Articular chondrocyte of knee joint (primary cell): ENCODE results near the gene COL11A2. TPM values are rescaled to one million over a fixed set of nuclear protein-coding genes. Genes with fewer than 3 reads are reported as not detected.
A peak's percentile ranks its signal among the peaks of the same experiment; 100 is the strongest.

Experiments
- small RNA-seq: library from RNA; depleted of rRNA; stranded (forward); fragments of <200 nt; gene quantifications from one replicate; pipeline ENCODE3, GENCODE V24; 2012
- total RNA-seq: library from RNA; depleted of rRNA; stranded (reverse); fragments of >200 nt; gene quantifications from 2 replicates; pipeline ENCODE4 v1.2.3, GENCODE V29; 2012

COL11A2 gene
- total RNA-seq = 0.26 and 0.65 TPM in 2 replicates

GRCh38 chr6:33192105-33192646, at the start of gene COL11A2:
Gene COL11A2, minus strand, starts transcription at chr6:33192467. Its CDS starts 227 bp downstream, at chr6:33192240.

GRCh38 chr6:33208091-33208967, 16.1 kb upstream of the COL11A2 start, which contains the start of gene RING1:
Gene RING1, plus strand, starts transcription at chr6:33208500. Its CDS starts 323 bp downstream, at chr6:33208823.

GRCh38 chr6:33204415-33205190, 12.3 kb upstream of the COL11A2 start, which contains the start of gene HSD17B8:
Gene HSD17B8, plus strand, starts transcription at chr6:33204655. Its CDS starts 14 bp downstream, at chr6:33204669.

GRCh38 chr6:33200219-33201146, 8.2 kb upstream of the COL11A2 start, which contains the start of the genes RXRB and SLC39A7:
Gene RXRB, minus strand, starts transcription at chr6:33200665. Its CDS starts 189 bp downstream, at chr6:33200476.
Gene SLC39A7, plus strand, starts transcription at chr6:33200867. Its CDS starts 379 bp downstream, at chr6:33201246.

Small RNA genes lying within 50 kb of the gene (small RNA-seq; reads per million reads assigned to genes)
- gene MIR219A1 = 1.2 reads per million, percentile 53 among the genes with 10 or more reads in this experiment
- gene RNY4P10 = not detected

Other genes starting within 250 kb of the COL11A2 start
- gene HLA-DMA, start 239.4 kb downstream of the COL11A2 start, total RNA-seq = 6.0 and 8.6 TPM in 2 replicates
- gene BRD2, start 223.9 kb downstream of the COL11A2 start, total RNA-seq = 133 and 138 TPM in 2 replicates
- 0.11 TPM in 1 of 2 replicates, not detected in the other for gene HLA-DOA, start 182.9 kb downstream of the COL11A2 start, total RNA-seq
- gene HLA-DPA1, start 118.8 kb downstream of the COL11A2 start, total RNA-seq = 7.6 and 11.9 TPM in 2 replicates
- 21.0 and 34.6 TPM in 2 replicates for gene HLA-DPB1, start 116.5 kb downstream of the COL11A2 start, total RNA-seq
- 18.2 and 22.6 TPM in 2 replicates for gene RXRB, start 8.2 kb upstream of the COL11A2 start, total RNA-seq
- 84.9 and 96.4 TPM in 2 replicates for gene SLC39A7, start 8.4 kb upstream of the COL11A2 start, total RNA-seq
- 3.2 and 3.3 TPM in 2 replicates for gene HSD17B8, start 12.2 kb upstream of the COL11A2 start, total RNA-seq
- gene RING1, start 16.0 kb upstream of the COL11A2 start, total RNA-seq = 23.9 and 25.7 TPM in 2 replicates
- 42.2 and 44.6 TPM in 2 replicates for gene VPS52, start 79.4 kb upstream of the COL11A2 start, total RNA-seq
- gene RPS18, start 79.6 kb upstream of the COL11A2 start, total RNA-seq = 2,534 and 3,321 TPM in 2 replicates
- 7.6 and 8.2 TPM in 2 replicates for gene B3GALT4, start 84.7 kb upstream of the COL11A2 start, total RNA-seq
- 60.0 and 62.0 TPM in 2 replicates for gene WDR46, start 96.8 kb upstream of the COL11A2 start, total RNA-seq
- gene PFDN6, start 97.1 kb upstream of the COL11A2 start, total RNA-seq = 16.6 and 26.2 TPM in 2 replicates
- 19.7 and 20.3 TPM in 2 replicates for gene RGL2, start 106.5 kb upstream of the COL11A2 start, total RNA-seq
- 81.8 and 85.3 TPM in 2 replicates for gene TAPBP, start 121.6 kb upstream of the COL11A2 start, total RNA-seq
- gene ZBTB22, start 125.3 kb upstream of the COL11A2 start, total RNA-seq = 11.1 and 11.9 TPM in 2 replicates
- 22.9 and 36.4 TPM in 2 replicates for gene DAXX, start 130.5 kb upstream of the COL11A2 start, total RNA-seq
- gene KIFC1, start 199.4 kb upstream of the COL11A2 start, total RNA-seq = 10.5 and 15.9 TPM in 2 replicates
- gene PHF1, start 218.5 kb upstream of the COL11A2 start, total RNA-seq = 19.7 and 22.9 TPM in 2 replicates
- gene CUTA, start 225.6 kb upstream of the COL11A2 start, total RNA-seq = 88.9 and 103 TPM in 2 replicates
- gene SYNGAP1, start 227.6 kb upstream of the COL11A2 start, total RNA-seq = 6.3 and 6.4 TPM in 2 replicates